ENCODE data around the gene TSPAN2. TPM values are rescaled to one million over a fixed set of nuclear protein-coding genes. Genes with fewer than 3 reads are reported as not detected.

The TSPAN2 gene
- total RNA-seq, 1 donor from 2014 or later = 0.34 TPM

DNA sequence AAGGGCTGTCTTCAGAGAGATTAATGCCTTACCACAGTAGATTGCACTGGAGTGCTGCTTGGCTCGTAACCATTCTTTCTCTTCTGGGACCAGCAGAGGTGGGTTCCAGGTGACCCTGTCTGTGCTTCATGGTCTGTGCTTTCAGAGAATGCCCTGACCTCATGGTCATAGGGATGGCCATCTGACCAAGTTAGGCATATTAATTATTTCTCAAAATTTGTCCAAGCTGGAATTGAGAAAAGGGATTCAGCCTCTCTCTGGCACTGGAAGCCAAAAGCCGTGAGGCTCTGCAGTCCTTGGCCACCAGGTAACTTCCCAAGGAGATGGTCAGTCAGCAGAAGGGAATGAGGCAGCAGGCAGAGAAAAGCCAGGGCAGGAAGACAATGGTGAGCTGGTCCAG, 37.2 kb upstream of the TSPAN2 start:
- Mint-ChIP-seq H3K9me3 (peaks cover 12% of the 10 kb centered on the region), H3K36me3 (ENCODE audit: low read depth) (no peaks in the 10 kb centered on the region), H3K27me3 (ENCODE audit: insufficient read depth) (peaks cover 8% of the 10 kb centered on the region), H3K4me1 (ENCODE audit: low read depth) (no peaks in the 10 kb centered on the region), H3K4me3 (no peak overlapping the region), H3K27ac (no peak overlapping the region)
- no peak for DNase-seq (ENCODE audit: low spot score)
- intact Hi-C loops (cut with micrococcal nuclease) = no loop called here

DNA sequence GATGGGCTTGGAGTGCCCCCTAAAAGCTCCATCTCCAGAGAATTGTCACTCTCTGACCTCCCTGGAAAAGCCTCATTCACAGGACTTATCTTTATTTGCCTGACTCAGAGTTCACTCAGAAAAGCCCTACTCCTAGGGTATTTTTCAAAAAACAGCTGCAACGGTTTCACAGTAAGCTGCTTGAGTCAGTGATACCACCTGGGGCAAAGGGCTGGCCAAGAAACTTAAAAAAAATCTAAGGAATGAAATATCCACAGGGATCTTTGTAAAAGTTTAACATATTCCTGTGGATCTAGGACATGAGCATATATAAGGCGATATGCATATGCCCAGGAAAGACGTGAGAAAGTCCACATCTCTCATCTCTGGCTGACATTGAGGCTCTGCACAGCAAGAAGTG, 33.8 kb upstream of the TSPAN2 start:
- Mint-ChIP-seq H3K4me3 (no peak overlapping the region), H3K27ac (no peak overlapping the region), H3K9me3 (peaks cover 12% of the 10 kb centered on the region), H3K36me3 (ENCODE audit: low read depth) (no peaks in the 10 kb centered on the region), H3K27me3 (ENCODE audit: insufficient read depth) (peaks cover 8% of the 10 kb centered on the region), H3K4me1 (ENCODE audit: low read depth) (no peaks in the 10 kb centered on the region)
- intact Hi-C loops (cut with micrococcal nuclease) = no loop called here
- DNase-seq (ENCODE audit: low spot score) = no peak

DNA sequence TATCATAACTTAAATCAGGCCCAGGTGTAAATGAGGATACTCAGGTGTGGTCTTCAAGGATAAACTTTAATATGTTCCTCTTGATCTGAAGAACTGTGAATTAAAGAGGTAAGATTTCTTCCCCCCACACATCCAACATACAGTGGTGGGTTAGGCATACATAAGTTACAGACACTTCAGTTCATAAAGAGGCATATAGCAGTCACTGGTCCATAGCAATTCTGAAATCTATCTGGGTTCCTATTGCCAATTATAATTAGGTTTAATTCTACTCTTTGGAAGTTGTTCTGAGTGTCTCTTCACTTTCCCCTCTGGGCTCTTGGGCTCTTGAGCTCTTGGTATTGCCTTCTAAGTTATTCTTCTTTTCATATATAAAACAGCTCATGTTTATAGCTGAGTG, 32.5 kb upstream of the TSPAN2 start:
- peaks cover 12% of the 10 kb centered on the region for H3K9me3 Mint-ChIP-seq
- H3K27me3 Mint-ChIP-seq (ENCODE audit: insufficient read depth) = peaks cover 10% of the 10 kb centered on the region
- H3K4me1 Mint-ChIP-seq (ENCODE audit: low read depth) = no peaks in the 10 kb centered on the region
- no peaks in the 10 kb centered on the region for H3K36me3 Mint-ChIP-seq (ENCODE audit: low read depth)
- H3K4me3 Mint-ChIP-seq = no peak overlapping the region
- no peak overlapping the region for H3K27ac Mint-ChIP-seq
- intact Hi-C loops (cut with micrococcal nuclease) = no loop called here
- no peak for DNase-seq (ENCODE audit: low spot score)

DNA sequence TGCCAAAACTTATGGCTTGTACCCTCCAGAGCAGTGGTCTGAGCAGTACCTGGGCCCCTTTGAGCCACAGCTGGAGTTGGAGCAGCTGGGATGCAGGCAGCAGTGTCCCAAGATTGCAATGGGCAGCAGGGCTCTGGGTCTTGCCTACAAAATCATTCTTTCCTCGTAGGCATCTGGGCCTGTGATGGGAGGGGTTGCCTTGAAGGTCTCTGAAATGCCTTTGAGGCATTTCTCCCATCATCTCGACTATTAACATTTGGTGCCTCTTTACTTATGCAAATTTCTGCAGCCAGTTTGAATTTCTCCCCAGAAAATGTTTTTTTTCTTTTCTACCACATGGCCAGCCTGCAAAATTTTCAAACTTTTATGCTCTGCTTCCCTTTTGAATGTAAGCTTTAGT, 31.0 kb upstream of the TSPAN2 start:
- Mint-ChIP-seq H3K9me3 (peaks cover 12% of the 10 kb centered on the region), H3K4me1 (ENCODE audit: low read depth) (no peaks in the 10 kb centered on the region), H3K36me3 (ENCODE audit: low read depth) (no peaks in the 10 kb centered on the region), H3K4me3 (no peak overlapping the region), H3K27ac (no peak overlapping the region), H3K27me3 (ENCODE audit: insufficient read depth) (peaks cover 7% of the 10 kb centered on the region)
- DNase-seq (ENCODE audit: low spot score) = no peak
- intact Hi-C loops (cut with micrococcal nuclease) = no loop called here

DNA sequence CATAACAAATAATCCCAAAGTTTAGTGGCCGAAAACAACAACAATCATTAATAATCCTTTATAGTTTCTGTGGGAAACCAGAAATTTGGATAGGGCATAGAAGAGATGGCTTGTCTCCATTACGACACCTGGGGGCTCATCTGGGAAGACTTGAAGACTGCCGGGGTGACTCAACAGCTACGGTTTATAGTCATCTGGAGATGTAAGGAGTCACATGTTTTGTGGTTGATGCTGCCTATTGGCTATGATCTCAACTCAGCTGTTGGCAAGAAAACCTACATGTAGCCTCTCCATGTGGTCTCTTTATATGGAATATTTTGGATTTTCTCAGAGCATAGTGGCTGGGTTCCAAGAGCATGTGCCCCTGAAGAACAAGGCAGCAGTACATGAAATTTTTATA, 29.3 kb upstream of the TSPAN2 start:
- Mint-ChIP-seq H3K9me3 (peaks cover 7% of the 10 kb centered on the region), H3K36me3 (ENCODE audit: low read depth) (no peaks in the 10 kb centered on the region), H3K27ac (no peak overlapping the region), H3K4me3 (no peak overlapping the region), H3K27me3 (ENCODE audit: insufficient read depth) (peaks cover 2% of the 10 kb centered on the region), H3K4me1 (ENCODE audit: low read depth) (no peaks in the 10 kb centered on the region)
- DNase-seq (ENCODE audit: low spot score) = no peak
- intact Hi-C loops (cut with micrococcal nuclease) = no loop called here

DNA sequence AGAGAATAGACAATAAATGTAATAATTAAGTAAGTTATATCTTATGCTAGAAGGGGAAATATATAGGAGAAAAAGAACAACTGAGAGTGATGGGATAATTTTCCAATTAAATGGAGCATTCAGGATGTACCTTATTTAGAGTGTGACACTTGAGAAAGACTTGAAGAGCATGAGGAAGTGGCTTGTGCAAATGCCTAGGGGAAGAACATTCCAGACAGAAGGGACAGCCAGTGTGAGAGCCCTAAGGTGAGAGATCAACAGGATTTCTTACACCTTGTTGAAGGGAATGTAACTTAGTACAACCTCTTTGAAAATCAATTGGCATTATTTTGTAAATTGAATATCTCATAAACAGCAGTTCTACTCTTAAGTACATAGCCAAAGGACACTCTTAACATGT, 28.8 kb upstream of the TSPAN2 start:
- Mint-ChIP-seq H3K9me3 (peaks cover 7% of the 10 kb centered on the region), H3K27me3 (ENCODE audit: insufficient read depth) (peaks cover 2% of the 10 kb centered on the region), H3K36me3 (ENCODE audit: low read depth) (no peaks in the 10 kb centered on the region), H3K4me1 (ENCODE audit: low read depth) (no peaks in the 10 kb centered on the region), H3K4me3 (no peak overlapping the region), H3K27ac (no peak overlapping the region)
- intact Hi-C loops (cut with micrococcal nuclease) = no loop called here
- no peak for DNase-seq (ENCODE audit: low spot score)

DNA sequence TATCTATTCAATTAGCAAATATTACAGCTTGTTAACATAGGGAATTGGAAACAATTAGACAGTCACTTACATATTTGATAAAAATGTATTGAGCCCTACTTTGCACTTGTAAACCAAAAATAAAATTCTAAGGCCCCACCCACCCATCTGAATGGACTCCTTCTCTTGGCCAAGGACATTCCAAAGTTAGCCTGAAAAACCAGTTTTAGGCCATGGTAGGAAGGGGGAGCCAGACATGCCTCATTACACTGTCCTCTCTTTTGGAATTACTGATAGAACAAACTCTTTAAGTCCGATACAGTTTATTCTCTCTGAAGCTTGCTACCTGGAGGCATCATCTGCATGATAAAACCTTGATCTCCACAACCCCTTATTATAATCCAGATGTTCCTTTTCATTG, 28.0 kb upstream of the TSPAN2 start:
- DNase-seq (ENCODE audit: low spot score) = no peak
- H3K27ac Mint-ChIP-seq = no peak overlapping the region
- H3K9me3 Mint-ChIP-seq = peaks cover 7% of the 10 kb centered on the region
- H3K36me3 Mint-ChIP-seq (ENCODE audit: low read depth) = no peaks in the 10 kb centered on the region
- peaks cover 2% of the 10 kb centered on the region for H3K27me3 Mint-ChIP-seq (ENCODE audit: insufficient read depth)
- H3K4me3 Mint-ChIP-seq = no peak overlapping the region
- H3K4me1 Mint-ChIP-seq (ENCODE audit: low read depth) = no peaks in the 10 kb centered on the region
- intact Hi-C loops (cut with micrococcal nuclease) = no loop called here

DNA sequence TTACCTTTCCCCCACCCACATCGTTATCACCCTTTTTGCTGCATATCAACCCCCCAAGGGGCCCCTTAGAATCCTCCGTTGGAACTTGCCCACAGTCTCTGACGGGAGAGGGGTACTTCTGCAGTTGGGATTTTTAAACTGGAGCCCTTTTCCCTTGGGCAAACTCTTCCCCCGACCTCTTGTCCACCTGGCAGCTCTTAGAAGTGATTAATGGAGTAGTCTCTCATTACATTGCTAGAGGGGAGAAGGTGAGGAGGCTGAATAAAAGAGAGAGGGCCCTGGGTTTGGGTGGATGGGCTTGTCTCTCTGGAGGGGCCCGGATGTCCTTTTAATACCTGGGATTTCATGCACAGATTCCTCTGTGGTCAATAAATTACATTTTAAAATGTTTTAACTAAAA, 27.2 kb upstream of the TSPAN2 start:
- Mint-ChIP-seq H3K4me1 (ENCODE audit: low read depth) (no peaks in the 10 kb centered on the region), H3K4me3 (no peak overlapping the region), H3K27ac (no peak overlapping the region), H3K36me3 (ENCODE audit: low read depth) (no peaks in the 10 kb centered on the region), H3K27me3 (ENCODE audit: insufficient read depth) (peaks cover 2% of the 10 kb centered on the region), H3K9me3 (no peaks in the 10 kb centered on the region)
- no peak for DNase-seq (ENCODE audit: low spot score)
- intact Hi-C loops (cut with micrococcal nuclease) = no loop called here

DNA sequence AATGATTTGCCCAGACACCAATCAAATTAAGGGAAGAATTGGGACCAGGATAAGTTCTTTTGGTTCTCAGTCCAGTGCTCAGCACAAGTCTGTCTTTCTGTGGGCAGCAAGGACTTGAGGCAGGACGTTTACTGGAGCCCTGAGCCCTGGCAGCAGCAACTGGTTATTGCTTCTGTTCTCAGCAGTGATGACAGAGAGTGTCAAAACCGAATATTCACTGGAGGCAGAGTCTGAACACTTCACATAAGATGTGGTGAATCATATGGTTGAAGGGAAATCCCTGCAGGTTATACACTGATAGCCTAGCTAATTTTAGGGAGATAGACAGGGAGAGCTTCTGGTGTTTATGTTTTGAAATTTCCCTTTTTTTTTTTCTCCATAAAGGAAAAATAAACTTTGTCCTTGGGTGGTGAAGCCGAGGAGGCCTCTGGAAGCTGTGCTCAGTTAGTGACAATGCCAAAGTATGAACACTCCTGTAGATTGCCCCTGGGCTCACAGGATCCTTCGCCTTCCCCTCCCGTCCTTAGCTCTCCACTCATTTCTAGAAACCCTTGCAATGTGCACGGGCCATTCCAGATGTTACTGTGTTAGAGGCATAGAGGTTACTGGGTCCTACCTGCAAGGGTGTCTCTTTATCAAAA, 26.3 kb upstream of the TSPAN2 start:
- no peak for DNase-seq (ENCODE audit: low spot score)
- no peaks in the 10 kb centered on the region for H3K36me3 Mint-ChIP-seq (ENCODE audit: low read depth)
- H3K4me3 Mint-ChIP-seq = no peak overlapping the region
- peaks cover 2% of the 10 kb centered on the region for H3K27me3 Mint-ChIP-seq (ENCODE audit: insufficient read depth)
- no peak overlapping the region for H3K27ac Mint-ChIP-seq
- intact Hi-C loops (cut with micrococcal nuclease) = no loop called here
- H3K9me3 Mint-ChIP-seq = no peaks in the 10 kb centered on the region
- no peaks in the 10 kb centered on the region for H3K4me1 Mint-ChIP-seq (ENCODE audit: low read depth)

DNA sequence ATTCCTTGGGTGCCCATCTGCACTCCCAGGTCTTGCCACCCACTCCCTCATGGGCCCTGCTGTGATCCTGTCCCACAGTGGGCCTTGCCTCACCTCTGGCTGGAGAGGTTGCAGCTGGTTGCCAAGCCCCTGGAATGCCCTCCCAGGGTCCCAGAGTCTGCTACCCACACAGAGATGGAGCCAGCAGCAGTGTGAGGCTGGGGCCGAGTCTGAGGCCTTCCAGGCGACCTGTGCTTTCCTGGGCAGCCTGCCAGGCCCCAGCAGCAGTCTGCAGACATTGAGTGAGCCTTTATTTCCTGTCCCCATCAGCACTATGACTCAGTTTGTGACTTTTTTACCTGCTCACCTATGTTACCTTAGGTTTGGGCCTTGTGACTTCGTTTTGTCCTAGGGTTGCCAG, 25.0 kb upstream of the TSPAN2 start:
- H3K36me3 Mint-ChIP-seq (ENCODE audit: low read depth) = no peaks in the 10 kb centered on the region
- H3K9me3 Mint-ChIP-seq = no peaks in the 10 kb centered on the region
- no peak for DNase-seq (ENCODE audit: low spot score)
- intact Hi-C loops (cut with micrococcal nuclease) = loop anchor here (5.0 kb wide), 1 partner anchor 767 kb away; no protein-coding TSS in a partner anchor
- peaks cover 2% of the 10 kb centered on the region for H3K27me3 Mint-ChIP-seq (ENCODE audit: insufficient read depth)
- H3K4me3 Mint-ChIP-seq = no peak overlapping the region
- H3K27ac Mint-ChIP-seq = no peak overlapping the region
- H3K4me1 Mint-ChIP-seq (ENCODE audit: low read depth) = no peaks in the 10 kb centered on the region

DNA sequence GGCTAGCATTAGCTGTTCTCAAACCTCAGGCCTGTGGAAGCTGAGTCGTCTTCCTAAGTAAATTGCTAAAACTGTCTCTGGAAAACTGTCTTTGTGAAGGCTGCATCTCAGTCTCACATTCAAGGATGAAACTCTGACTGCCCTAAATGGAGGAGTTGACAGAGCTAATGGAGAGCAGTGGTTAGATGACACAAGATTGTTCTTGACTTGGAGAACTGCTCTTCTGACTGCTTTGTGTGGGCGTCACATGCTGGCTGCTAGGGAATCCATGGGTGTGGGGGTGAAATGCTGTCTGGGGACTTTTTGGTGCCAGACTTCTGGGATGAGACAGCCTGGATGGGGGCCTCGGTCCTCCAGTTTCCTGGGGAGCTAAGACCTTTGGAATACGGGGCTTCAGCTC, 24.5 kb upstream of the TSPAN2 start:
- Mint-ChIP-seq H3K9me3 (no peaks in the 10 kb centered on the region), H3K4me1 (ENCODE audit: low read depth) (no peaks in the 10 kb centered on the region), H3K36me3 (ENCODE audit: low read depth) (no peaks in the 10 kb centered on the region), H3K27me3 (ENCODE audit: insufficient read depth) (peaks cover 4% of the 10 kb centered on the region), H3K27ac (no peak overlapping the region), H3K4me3 (no peak overlapping the region)
- no peak for DNase-seq (ENCODE audit: low spot score)
- intact Hi-C loops (cut with micrococcal nuclease) = loop anchor here (1.0 to 5.0 kb wide), 3 partner anchors 61 to 766 kb away; no protein-coding TSS in a partner anchor

DNA sequence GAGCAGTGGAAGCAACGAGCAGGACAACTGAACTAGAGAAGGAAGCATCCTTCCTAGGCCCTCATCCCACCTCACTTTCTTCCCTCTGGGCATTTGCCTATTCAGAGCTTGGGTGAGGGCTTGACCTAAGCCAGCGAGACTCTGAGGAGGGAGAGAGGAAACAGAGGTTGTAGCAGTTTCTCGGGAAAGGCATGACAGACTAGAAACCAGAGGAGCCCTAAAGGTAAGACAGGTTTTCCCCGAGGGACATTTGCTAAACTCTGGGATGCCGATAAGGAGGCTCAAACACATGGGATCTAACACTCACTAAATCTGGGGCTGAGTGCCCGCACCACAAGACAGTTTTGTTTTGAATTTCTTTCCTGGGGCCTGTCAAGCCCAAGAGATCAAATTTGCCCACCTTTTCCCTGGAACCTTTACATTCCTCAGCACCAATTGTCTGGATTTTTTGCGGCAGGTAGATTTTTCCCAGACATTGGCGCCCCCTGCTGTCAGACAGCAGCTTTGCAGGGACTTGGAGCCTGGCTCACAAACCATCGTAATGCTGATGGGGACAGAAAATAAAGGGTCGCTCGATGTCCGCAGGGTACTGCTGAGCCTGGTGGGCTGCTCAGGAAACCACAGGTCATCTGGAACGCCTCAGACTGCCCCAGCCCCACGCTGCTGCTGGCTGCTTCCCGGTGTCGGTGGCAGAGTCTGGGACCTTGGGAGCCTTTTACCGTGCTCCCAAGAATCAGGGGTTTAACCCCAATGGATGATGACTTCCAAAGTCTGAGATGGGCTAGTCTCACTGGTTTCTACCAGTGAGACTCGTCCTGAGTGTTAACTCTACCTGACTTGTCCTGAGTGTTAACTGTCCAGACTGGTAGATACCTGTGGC, 23.4 kb upstream of the TSPAN2 start:
- no peaks in the 10 kb centered on the region for H3K4me1 Mint-ChIP-seq (ENCODE audit: low read depth)
- no peaks in the 10 kb centered on the region for H3K36me3 Mint-ChIP-seq (ENCODE audit: low read depth)
- peaks cover 5% of the 10 kb centered on the region for H3K27me3 Mint-ChIP-seq (ENCODE audit: insufficient read depth)
- H3K9me3 Mint-ChIP-seq = no peaks in the 10 kb centered on the region
- intact Hi-C loops (cut with micrococcal nuclease) = loop anchor here (1.0 to 5.0 kb wide), 3 partner anchors 60 to 765 kb away; no protein-coding TSS in a partner anchor
- peak; percentile 20 for DNase-seq (ENCODE audit: low spot score)
- no peak overlapping the region for H3K27ac Mint-ChIP-seq
- no peak overlapping the region for H3K4me3 Mint-ChIP-seq

DNA sequence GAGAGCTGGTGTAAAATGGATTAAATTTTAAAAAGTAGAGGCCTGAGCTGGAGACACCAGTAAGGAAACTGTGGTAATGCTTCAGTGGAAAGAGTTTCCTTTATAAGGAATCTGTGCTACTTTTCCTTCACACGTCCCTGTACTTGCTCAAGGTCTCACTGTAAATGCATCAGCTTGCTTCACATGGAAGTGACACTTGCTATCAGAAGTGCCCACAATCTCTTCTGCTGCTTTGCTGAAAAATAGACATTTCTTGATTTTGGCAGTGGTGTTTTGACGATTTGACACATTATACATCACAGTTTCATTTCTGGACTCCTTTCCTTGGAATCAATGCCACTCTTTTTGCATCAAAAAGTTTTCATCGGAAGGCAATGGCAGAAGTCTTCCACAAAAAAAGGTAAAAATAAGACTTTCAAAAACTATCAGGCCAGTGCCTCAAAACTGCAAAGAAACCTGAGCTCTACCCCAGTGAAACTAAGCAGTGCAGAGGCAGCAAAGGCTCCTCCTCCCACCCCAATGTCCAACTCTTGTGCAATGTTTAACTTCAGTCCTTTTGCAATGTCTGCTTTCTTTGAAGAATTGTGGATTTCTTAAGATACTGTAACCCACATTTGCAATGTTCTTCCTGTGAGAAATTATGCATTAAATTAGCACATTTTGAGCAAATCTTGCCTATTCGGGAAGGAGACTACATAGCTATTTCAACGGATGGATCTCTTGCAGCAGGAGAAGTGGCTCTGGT, 18.4 kb upstream of the TSPAN2 start:
- no peaks in the 10 kb centered on the region for H3K4me1 Mint-ChIP-seq (ENCODE audit: low read depth)
- H3K36me3 Mint-ChIP-seq (ENCODE audit: low read depth) = no peaks in the 10 kb centered on the region
- intact Hi-C loops (cut with micrococcal nuclease) = no loop called here
- DNase-seq (ENCODE audit: low spot score) = no peak
- no peak overlapping the region for H3K4me3 Mint-ChIP-seq
- H3K27ac Mint-ChIP-seq = no peak overlapping the region
- peaks cover 3% of the 10 kb centered on the region for H3K27me3 Mint-ChIP-seq (ENCODE audit: insufficient read depth)
- H3K9me3 Mint-ChIP-seq = no peaks in the 10 kb centered on the region

All from activated T-helper 1 cell treated with anti-CD3 and anti-CD28 coated beads, Interleukin-12 subunit alpha, Interleukin-12 subunit beta, Interleukin-2, Interleukin-4 antibody, amounts not matched to agents 30 ng/mL and 10 ng/mL and 1 ng/mL, durations not matched to agents 14 hours and 24 hours and 36 hours (primary cell).